G401 (cell line): ENCODE results near the gene ZBTB16. TPM values are rescaled to one million over a fixed set of nuclear protein-coding genes. Genes with fewer than 3 reads are reported as not detected.

Experiments used
- DNase-seq: peaks from one replicate; pipeline ENCODE4 v3.0.0-alpha.2; 2015; ENCODE audit warnings: low spot score
- in situ Hi-C: cut with HindIII; loops from 2 replicates; pipeline ENCODE4 v1.10.0; 2016; ENCODE audit warnings: low sequenced_read_pairs, mixed read lengths
- total RNA-seq: library from RNA; depleted of rRNA; stranded (reverse); fragments of >200 nt; shearing (Covaris generic); gene quantifications from 2 replicates; pipeline ENCODE4 v1.2.3, GENCODE V29; 2014

ZBTB16 gene
- total RNA-seq, 1 experiment from 2014 or later: not detected

- no peak for DNase-seq
- in situ Hi-C loops: no loop called here
These were observed 182.5 kb downstream of the ZBTB16 start for GRCh38 chr11:114242032-114242431.

DNA sequence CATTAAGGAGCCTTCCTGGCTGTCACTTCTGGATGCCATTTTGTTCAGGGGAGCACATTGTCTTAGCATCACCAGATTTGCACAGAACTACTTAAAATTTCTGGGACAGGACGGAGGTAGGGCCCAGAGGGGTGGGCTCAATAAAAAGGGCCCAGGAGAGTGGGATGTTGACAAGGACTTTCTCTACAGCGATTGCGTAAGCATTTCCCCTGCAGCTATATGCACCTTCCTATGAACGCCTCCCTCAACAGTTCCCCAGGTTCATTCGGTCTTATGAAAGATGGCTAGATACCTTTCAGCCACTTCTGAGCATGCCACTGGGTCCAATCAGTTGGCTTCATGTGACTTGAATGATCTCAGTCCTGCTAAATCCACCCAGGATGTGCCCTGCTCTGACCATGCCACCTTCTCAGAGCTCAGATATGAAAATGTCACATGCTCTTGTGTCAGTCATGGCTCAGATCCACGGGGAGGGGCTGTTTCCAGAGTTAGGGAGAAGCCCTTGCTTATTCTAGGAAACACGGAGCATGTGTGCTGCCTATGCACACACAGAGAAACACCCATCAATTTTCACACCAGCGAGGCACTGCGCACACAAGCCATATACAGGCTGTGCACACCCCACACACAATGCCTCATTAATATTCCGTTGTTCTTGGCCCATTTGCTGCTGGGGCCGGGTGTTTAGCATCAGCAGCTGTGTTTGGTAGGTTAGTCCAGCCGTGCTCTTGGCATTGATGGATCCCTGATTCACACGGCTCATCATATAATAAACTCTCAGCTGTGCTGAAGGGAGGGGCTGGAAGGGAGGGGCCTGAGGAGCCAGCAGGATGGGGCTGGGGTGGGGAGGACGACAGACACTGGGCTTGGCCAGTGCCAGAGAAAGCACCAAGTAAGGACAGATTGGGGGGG, 184.2 kb downstream of the ZBTB16 start:
- in situ Hi-C loops: no loop called here
- DNase-seq: no peak

GRCh38 chr11:114244726-114245394, 185.3 kb downstream of the ZBTB16 start:
- DNase-seq: no peak

DNA sequence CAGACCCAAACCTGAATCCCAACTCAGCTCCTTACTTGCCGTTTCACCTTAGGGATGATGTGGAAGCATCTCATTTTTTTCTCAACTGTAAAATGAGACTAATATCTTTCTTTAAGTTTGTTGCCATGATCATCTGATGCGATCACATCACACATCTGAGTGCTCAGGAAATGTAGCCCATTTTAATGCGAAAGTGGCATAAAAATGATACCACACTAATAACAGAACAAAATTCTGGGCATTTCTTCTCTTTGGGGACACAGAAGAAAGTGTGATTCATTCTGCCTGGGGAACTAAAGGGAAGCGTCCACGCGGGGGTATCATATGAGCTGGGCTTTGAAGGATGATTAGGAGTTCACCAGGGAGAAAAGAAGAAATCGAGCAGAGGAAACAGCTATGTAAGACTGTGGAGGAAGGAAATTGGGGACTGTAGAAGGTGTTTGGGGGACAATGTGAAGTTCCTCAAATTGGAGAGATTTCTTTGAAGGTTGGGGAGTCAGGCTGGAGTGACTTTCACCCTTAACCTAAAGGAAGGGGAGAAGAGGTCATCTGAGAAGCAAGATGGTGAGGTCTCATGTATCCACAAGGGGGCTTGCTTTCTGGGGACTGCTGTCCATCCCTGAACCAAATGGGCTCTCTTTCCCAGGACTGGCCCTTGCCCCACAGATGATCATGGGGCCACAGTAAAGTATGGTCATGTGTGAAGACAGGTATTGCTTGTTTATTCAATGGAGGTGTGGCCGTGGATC, 187.0 kb downstream of the ZBTB16 start:
- in situ Hi-C loops: no loop called here
- DNase-seq: no peak

More at GRCh38 chr11:114244726-114245394, 185.3 kb downstream of the ZBTB16 start:
- in situ Hi-C loops: no loop called here

- in situ Hi-C loops: no loop called here
- DNase-seq: no peak
These were observed 187.7 kb downstream of the ZBTB16 start for GRCh38 chr11:114247070-114247789.

DNA sequence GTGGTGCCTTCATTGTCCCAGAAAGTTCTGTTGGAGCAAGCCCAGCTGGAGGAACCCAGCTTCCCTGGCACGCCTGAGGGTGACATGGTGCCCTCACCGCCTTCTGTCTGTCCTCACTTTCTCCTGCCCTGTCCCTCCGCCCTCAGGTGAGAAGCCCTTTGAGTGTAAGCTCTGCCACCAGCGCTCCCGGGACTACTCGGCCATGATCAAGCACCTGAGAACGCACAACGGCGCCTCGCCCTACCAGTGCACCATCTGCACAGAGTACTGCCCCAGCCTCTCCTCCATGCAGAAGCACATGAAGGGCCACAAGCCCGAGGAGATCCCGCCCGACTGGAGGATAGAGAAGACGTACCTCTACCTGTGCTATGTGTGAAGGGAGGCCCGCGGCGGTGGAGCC, 190.7 kb downstream of the ZBTB16 start:
- DNase-seq: no peak
- in situ Hi-C loops: no loop called here

DNA sequence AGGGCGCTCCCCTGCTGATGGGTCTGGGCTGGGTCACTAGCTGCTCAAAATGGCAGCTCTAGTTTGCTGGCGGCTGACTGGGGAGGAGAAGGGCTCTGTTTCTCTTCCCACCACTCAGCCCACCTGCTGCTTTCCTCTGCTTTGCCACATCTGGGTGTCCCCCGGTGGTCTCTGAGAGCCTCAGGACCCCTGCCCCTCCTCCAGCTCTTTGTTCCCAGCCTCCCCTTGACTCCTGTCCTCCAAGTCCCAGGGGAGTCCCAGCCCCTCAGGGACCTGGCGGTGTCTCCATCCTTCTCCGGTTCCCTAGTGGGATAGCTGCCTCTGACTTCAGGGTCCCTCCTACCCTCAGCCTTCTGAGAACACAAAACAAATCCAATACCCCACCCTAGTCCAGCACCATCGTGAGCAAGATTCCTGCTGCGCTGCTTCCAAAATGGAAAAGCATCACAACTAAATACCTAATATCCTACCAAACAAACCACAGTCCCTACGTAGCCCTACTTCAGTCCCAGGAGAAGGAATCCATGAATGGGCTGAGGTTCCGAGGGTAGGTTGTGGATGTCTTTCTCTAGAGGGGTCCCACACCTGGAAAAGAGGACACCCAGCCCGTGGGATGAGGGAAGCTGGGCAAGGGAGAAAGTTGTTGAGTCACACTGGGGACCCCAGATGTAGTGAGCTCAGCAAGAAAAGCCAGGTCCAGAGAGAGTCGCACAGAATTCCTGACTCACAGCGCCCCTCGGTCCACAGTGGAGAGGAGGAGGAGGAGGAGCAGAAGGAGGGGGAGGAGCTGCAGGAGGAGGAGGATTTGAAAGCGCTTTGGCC, 191.7 kb downstream of the ZBTB16 start:
- no peak for DNase-seq
- in situ Hi-C loops: no loop called here

- in situ Hi-C loops: no loop called here
- no peak for DNase-seq
These were observed 192.4 kb downstream of the ZBTB16 start for GRCh38 chr11:114251815-114252337.

- DNase-seq: no peak
- in situ Hi-C loops: no loop called here
These were observed 193.3 kb downstream of the ZBTB16 start for GRCh38 chr11:114252767-114253166.

DNA sequence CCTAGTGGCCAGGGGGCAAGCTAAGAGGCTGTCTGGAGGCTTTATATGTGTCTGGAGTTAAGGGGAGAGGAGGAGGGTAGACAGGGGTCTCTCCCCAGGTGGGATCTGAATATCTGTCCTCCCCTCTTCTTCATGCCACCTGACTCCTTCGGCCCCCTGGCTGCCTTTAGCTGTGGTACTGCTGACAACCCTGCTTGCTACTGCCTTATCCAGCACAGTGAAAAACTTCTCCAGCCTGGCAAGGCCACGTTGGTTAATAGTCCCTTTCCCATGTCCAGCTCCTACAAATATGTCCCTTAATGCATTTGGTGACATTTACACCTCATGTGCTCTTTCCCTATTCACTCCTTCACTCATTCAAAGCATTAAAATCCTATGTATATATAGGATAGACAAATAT, 194.3 kb downstream of the ZBTB16 start:
- no peak for DNase-seq
- in situ Hi-C loops: no loop called here

DNA sequence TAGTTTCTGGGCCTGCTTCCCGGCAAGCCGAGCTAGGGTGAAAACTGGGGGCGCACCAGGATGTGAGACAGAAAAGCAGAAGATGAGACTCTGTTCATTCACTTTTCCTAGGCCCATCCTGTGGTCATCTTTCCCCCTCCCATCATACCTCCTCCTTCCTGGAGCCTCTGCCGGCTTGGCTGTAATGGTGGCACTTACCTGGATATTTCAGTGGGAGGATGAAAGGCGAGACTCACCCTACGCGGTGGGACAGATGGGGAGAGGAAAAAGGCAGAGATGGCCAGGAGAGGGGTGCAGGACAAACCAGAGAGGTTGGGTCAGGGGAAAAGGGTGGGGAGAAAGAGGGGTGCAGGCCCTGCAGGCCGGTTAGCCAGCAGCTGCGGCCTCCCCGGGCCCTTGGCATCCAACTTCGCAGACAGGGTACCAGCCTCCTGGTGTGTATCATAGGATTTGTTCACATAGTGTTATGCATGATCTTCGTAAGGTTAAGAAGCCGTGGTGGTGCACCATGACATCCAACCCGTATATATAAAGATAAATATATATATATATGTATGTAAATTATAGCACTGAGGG, 195.1 kb downstream of the ZBTB16 start:
- no peak for DNase-seq
- in situ Hi-C loops: no loop called here

GRCh38 chr11:114255289-114255688, 195.8 kb downstream of the ZBTB16 start:
- DNase-seq: no peak
- in situ Hi-C loops: no loop called here

DNA sequence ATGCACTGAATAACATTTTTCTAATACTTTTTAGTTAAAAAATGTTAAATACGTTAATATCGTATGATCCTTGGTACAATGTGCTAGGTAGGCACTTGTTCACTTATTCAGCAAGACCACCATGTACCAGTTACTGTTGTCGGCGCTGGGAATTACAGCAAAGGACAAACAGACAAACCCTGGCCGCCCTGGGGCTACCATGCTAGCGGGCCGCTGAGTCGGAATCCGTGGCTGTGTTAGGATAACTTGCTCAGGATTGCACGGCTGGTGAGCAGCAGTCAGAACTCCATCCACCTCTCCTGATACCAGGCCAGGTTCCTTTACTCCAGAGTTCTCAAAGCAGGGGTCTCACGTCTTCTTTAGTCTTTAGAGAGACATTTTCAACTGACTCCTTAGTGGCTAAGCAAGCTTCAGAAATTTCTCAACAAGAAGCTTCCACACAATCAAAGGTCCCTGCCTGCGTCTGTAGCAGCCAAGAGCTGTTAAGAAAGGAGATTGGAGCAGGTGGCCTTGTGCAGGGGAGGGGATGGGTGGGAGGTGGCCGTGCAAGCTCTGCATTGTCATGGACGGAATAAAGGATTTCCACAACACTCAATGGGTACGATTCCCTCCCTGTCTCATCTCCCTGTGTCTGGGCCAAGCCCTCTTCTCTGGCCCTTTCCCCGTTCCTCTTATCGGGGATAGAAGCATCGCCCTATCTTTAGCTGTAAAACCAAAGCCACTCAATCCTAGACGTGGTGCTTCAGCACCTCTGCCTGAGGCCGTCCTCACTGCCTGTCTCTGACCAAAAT, 196.9 kb downstream of the ZBTB16 start:
- no peak for DNase-seq
- in situ Hi-C loops: no loop called here

GRCh38 chr11:114256967-114257286, 197.4 kb downstream of the ZBTB16 start:
- no peak for DNase-seq
- in situ Hi-C loops: no loop called here

DNA sequence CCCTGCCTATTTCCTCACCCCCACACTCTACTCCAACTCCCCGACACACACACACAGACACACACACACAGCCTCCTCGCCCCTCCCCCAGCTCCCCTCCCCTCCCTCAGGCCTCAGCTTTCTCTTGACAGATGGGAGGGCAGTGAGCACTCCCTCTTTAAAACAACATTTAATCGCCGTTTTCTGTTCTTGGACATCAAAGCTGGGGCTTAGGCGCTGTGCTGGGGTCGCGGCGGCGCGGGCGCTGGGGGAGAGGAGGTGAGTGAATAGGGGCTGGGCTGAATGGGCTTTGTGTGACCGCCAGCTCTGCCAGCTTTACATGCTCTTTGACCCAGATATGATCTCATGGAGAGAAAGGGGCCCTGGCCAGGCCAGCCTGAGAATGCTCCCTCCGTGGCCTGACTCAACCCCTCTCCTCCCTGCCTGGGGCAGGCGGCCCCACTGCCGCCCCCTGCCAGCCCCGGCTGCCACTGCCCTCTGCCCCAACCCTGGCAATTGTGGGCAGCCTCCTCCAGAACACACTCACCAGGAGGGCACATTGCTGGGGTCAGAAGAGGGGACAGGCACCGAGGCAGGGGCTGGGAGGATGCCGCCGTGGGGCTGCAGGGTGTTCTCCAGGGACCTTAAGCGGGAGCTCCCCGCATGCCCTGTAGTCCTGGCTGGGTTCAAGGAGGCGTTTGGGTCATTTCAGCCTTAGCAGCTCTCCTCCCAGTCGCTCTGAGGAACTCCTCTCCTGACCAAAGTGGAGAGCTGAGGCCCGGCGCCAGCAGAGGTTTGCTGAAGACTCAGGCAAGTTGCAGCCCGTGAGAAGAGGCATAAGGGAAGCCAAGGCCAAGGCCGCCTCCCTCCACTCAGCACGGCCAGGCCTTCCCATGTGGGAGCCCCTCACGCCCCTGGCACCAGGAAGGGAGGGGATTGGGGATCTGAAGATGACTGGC, 198.4 kb downstream of the ZBTB16 start:
- no peak for DNase-seq
- in situ Hi-C loops: no loop called here

DNA sequence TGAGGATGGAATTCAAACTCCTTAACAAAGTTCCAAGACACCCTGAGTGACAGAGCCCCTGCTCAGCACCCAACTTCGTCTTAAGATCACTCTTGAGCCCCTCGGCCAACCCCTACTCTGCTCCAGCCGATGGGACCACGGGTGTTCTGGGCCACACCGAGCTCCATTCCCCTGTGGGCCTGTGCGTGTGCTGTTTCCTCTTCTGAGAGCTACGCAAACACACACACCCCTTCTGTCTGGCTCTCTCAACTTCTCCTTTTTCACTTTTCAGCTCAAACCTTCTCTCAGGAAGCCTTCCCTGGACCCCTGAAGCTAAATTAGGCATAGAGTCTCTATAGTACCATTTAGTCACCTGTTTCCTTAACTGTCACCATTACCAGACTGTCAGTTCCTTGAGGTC, 199.2 kb downstream of the ZBTB16 start:
- DNase-seq: no peak
- in situ Hi-C loops: no loop called here
